ENCODE measurements around the gene TRMT1L.

GRCh38 chr1:185159966-185160365 is 3.2 kb upstream of the TRMT1L start:
- TF ChIP-seq POLR2A (IDR thresholded peaks at IDR 0.05; ENCODE audit: low read length), result no peak
- TF ChIP-seq GATA1 (IDR thresholded peaks at IDR 0.05; ENCODE audit: low read depth, low read length), result no peak

All from erythroblast (primary cell).